ENCODE measurements around the gene RAB35. TPM values are rescaled to one million over a fixed set of nuclear protein-coding genes. Genes with fewer than 3 reads are reported as not detected.

The RAB35 gene
- total and polyA plus RNA-seq, 2 experiments from 2014 or later, result 22.6 to 24.0 TPM

GRCh38 chr12:120098756-120099470 lies 17.6 kb downstream of the RAB35 start:
- Histone ChIP-seq H3K4me3 (no peak overlapping the region), H3K4me1 (ENCODE audit: insufficient read depth) (no peaks in the 10 kb centered on the region), H3K9me3 (ENCODE audit: low read depth) (no peaks in the 10 kb centered on the region), H2AFZ (no peak overlapping the region), H3K4me2 (no peak overlapping the region), H3K79me2 (peaks cover 32% of the 10 kb centered on the region), H4K20me1 (ENCODE audit: insufficient read depth, poor library complexity, severe bottlenecking) (peaks cover 26% of the 10 kb centered on the region), H3K9me2 (replicated peaks; ENCODE audit: insufficient read depth) (no peaks in the 10 kb centered on the region), H3K27me3 (no peaks in the 10 kb centered on the region), H3K36me3 (replicated peaks; ENCODE audit: insufficient read depth, low read depth) (no peaks in the 10 kb centered on the region), H3K27ac (no peak overlapping the region)
- TF ChIP-seq CTCF (IDR thresholded peaks at IDR 0.05; ENCODE audit: poor library complexity) (no peak), EZH2 (IDR thresholded peaks at IDR 0.05; ENCODE audit: borderline replicate concordance) (no peak), EZH2phosphoT487 (IDR thresholded peaks at IDR 0.05; ENCODE audit: low read depth, severe bottlenecking, unreplicated experiment) (no peak)
- DNase-seq (ENCODE audit: low spot score), result no peak
- WGBS (ENCODE audit: low lambda C conversion rate, missing lambda C conversion rate), result 94% methylated on average over 36 of the region's 36 CpGs

GRCh38 chr12:120096671-120097202 lies 19.8 kb downstream of the RAB35 start:
- H3K4me1 ChIP-seq (ENCODE audit: insufficient read depth), result no peaks in the 10 kb centered on the region
- no peak overlapping the region for H2AFZ ChIP-seq
- H4K20me1 ChIP-seq (ENCODE audit: insufficient read depth, poor library complexity, severe bottlenecking), result peaks cover 22% of the 10 kb centered on the region
- no peaks in the 10 kb centered on the region for H3K9me2 ChIP-seq (replicated peaks; ENCODE audit: insufficient read depth)
- peaks cover 10% of the 10 kb centered on the region for H3K79me2 ChIP-seq
- H3K36me3 ChIP-seq (replicated peaks; ENCODE audit: insufficient read depth, low read depth), result no peaks in the 10 kb centered on the region
- no peak overlapping the region for H3K4me3 ChIP-seq
- H3K4me2 ChIP-seq, result no peak overlapping the region
- H3K9me3 ChIP-seq (ENCODE audit: low read depth), result no peaks in the 10 kb centered on the region
- 94% methylated on average over 20 of the region's 34 CpGs for WGBS (ENCODE audit: low lambda C conversion rate, missing lambda C conversion rate)
- TF ChIP-seq EZH2 (IDR thresholded peaks at IDR 0.05; ENCODE audit: borderline replicate concordance), result no peak
- no peak for TF ChIP-seq CTCF (IDR thresholded peaks at IDR 0.05; ENCODE audit: poor library complexity)
- no peak for TF ChIP-seq EZH2phosphoT487 (IDR thresholded peaks at IDR 0.05; ENCODE audit: low read depth, severe bottlenecking, unreplicated experiment)
- H3K27ac ChIP-seq, result no peak overlapping the region
- no peak for DNase-seq (ENCODE audit: low spot score)
- no peaks in the 10 kb centered on the region for H3K27me3 ChIP-seq

- WGBS (ENCODE audit: low lambda C conversion rate, missing lambda C conversion rate), result 87% methylated on average over 8 of the region's 8 CpGs
- H3K9me2 ChIP-seq (replicated peaks; ENCODE audit: insufficient read depth), result no peaks in the 10 kb centered on the region
- TF ChIP-seq EZH2 (IDR thresholded peaks at IDR 0.05; ENCODE audit: borderline replicate concordance) (no peak), CTCF (IDR thresholded peaks at IDR 0.05; ENCODE audit: poor library complexity) (no peak)
- H3K27me3 ChIP-seq, result no peaks in the 10 kb centered on the region
- peaks cover 12% of the 10 kb centered on the region for H4K20me1 ChIP-seq (ENCODE audit: insufficient read depth, poor library complexity, severe bottlenecking)
- DNase-seq (ENCODE audit: low spot score), result no peak
- no peak overlapping the region for H3K4me3 ChIP-seq
- H3K27ac ChIP-seq, result no peak overlapping the region
- H2AFZ ChIP-seq, result no peak overlapping the region
- peaks cover 4% of the 10 kb centered on the region for H3K79me2 ChIP-seq
- no peaks in the 10 kb centered on the region for H3K4me1 ChIP-seq (ENCODE audit: insufficient read depth)
- no peak overlapping the region for H3K4me2 ChIP-seq
- H3K9me3 ChIP-seq (ENCODE audit: low read depth), result no peaks in the 10 kb centered on the region
- H3K36me3 ChIP-seq (replicated peaks; ENCODE audit: insufficient read depth, low read depth), result no peaks in the 10 kb centered on the region
Measured at GRCh38 chr12:120095736-120096135, 20.8 kb downstream of the RAB35 start.
